Measurements from ENCODE around the gene TNFRSF25. TPM values are rescaled to one million over a fixed set of nuclear protein-coding genes. Genes with fewer than 3 reads are reported as not detected.

Gene TNFRSF25
- total RNA-seq, 5 donors from 2014 or later (not counting 1 experiment from before 2014, with no cell fraction given), result 215 to 580 (median 446) TPM

GRCh38 chr1:6418668-6419396 lies 47.1 kb downstream of the TNFRSF25 start:
- H3K27me3 ChIP-seq (replicated peaks in 1 of 2; ENCODE audit: control insufficient read depth in 2 of 2, extremely low read depth in 1 of 2, insufficient read depth in 2 of 2, low read length in 1 of 2), result peaks cover 2 to 93% of the 10 kb centered on the region in 2 experiments
- 13% methylated on average over 67 of the region's 69 CpGs for WGBS (ENCODE audit: insufficient coverage)
- no peaks in the 10 kb centered on the region for H3K9me3 Mint-ChIP-seq
- H3K27ac Mint-ChIP-seq, result no peak overlapping the region
- H3K4me3 Mint-ChIP-seq, result peak overlapping the region in 1 of 3 donors; percentile 28
- ATAC-seq (replicated peaks in 1 of 4) (no peak), DNase-seq (no peak)
- H3K4me1 Mint-ChIP-seq, result peaks cover 7 to 23% (median 12%) of the 10 kb centered on the region in 3 donors
- H3K9me3 ChIP-seq, result no peaks in the 10 kb centered on the region
- ChIA-PET CTCF (no interaction called here), POLR2A (no interaction called here)
- no peak overlapping the region for H3K4me3 ChIP-seq (ENCODE audit: control insufficient read depth in 1 of 2, extremely low read depth in 1 of 2, low read length in 1 of 2)
- H3K4me1 ChIP-seq (ENCODE audit: control insufficient read depth in 1 of 2, extremely low read depth in 1 of 2, insufficient read depth in 2 of 2, low read length in 2 of 2), result peaks cover 3 to 45% of the 10 kb centered on the region in 2 experiments
- H3K27me3 Mint-ChIP-seq, result peaks cover 47 to 75% of the 10 kb centered on the region in 2 donors
- H3K27ac ChIP-seq (ENCODE audit: low read length), result no peak overlapping the region
- H3K36me3 ChIP-seq (ENCODE audit: control insufficient read depth in 2 of 2, extremely low read depth in 1 of 2, insufficient read depth in 1 of 2, low read length in 1 of 2), result no peaks in the 10 kb centered on the region
- H3K36me3 Mint-ChIP-seq, result no peaks in the 10 kb centered on the region

DNA sequence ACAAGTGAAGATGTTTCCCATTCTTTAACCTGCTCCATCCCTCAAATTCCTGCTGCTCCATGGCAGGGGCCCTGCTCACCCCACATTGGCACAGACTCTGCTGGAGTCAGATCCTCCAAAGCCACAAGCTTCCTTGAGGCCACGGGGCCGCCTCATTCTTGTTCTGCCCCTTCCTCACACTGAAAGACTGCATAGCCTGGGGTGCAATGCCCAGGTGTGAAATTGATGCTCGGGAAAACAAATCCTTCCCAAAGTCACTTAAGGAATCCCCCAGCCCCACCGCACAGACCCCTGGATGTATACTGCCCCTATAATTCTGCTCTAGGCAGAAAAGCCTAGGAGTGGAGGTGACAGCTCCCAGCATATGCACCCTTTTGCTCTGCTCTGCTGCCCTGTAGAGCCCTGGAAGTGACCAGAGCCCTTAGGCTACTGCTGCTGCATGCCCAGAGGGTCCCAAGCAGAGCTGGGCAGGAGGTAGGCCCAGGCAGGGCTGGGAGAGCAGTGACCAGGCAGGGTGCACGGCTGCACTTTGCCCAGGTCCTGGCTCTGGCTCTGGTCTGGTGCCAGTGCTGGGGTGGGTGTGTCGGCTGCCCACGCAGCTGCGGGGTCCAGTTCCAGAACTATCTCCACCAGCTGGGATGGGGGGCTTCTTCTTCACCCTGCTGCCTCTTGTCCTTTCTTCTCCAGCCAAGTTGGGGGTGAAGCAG lies 47.9 kb downstream of the TNFRSF25 start:
- POLR2A ChIA-PET, result no interaction called here
- 68% methylated on average over 5 of the region's 8 CpGs for WGBS (ENCODE audit: insufficient coverage)
- peaks cover 7 to 18% (median 7%) of the 10 kb centered on the region in 3 donors for H3K4me1 Mint-ChIP-seq

DNA sequence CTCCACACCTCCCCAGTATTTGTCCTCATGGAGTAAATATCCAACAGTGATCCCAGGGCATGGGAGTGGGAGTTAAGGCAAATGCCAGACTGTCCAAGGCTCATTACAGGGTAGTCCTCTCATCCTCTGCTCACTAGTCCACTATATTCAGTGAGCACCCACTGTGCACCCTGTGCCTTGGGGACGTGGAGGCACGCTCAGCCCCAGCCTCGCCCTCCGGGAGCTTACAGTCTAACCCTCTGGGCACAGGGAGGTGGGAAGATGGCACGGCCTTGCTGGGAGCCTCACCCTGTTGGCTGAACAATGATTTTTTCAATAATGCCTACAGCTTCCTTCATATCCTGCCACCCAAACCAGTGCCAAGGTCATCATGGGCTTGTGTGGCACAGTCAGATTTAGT lies 49.1 kb downstream of the TNFRSF25 start:
- H3K27me3 Mint-ChIP-seq, result peaks cover 44 to 80% of the 10 kb centered on the region in 2 donors
- H3K4me3 Mint-ChIP-seq, result no peak overlapping the region
- H3K36me3 Mint-ChIP-seq, result no peaks in the 10 kb centered on the region
- ChIA-PET CTCF (no interaction called here), POLR2A (no interaction called here)
- WGBS (ENCODE audit: insufficient coverage), result 89% methylated on average over 5 of the region's 5 CpGs
- peaks cover 7 to 18% (median 7%) of the 10 kb centered on the region in 3 donors for H3K4me1 Mint-ChIP-seq
- peak overlapping the region in 1 of 2 donors; percentile 11 for H3K27ac Mint-ChIP-seq
- DNase-seq, result no peak
- Histone ChIP-seq H3K27ac (ENCODE audit: low read length) (no peak overlapping the region), H3K4me3 (ENCODE audit: control insufficient read depth in 1 of 2, extremely low read depth in 1 of 2, low read length in 1 of 2) (no peak overlapping the region), H3K4me1 (ENCODE audit: control insufficient read depth in 1 of 2, extremely low read depth in 1 of 2, insufficient read depth in 2 of 2, low read length in 2 of 2) (peaks cover 3 to 36% of the 10 kb centered on the region in 2 experiments), H3K36me3 (ENCODE audit: control insufficient read depth in 2 of 2, extremely low read depth in 1 of 2, insufficient read depth in 1 of 2, low read length in 1 of 2) (no peaks in the 10 kb centered on the region), H3K9me3 (no peaks in the 10 kb centered on the region), H3K27me3 (replicated peaks in 1 of 2; ENCODE audit: control insufficient read depth in 2 of 2, extremely low read depth in 1 of 2, insufficient read depth in 2 of 2, low read length in 1 of 2) (peaks cover 2 to 88% of the 10 kb centered on the region in 2 experiments)
- no peaks in the 10 kb centered on the region for H3K9me3 Mint-ChIP-seq
- no peak for ATAC-seq (replicated peaks in 1 of 4)

More for the DNA sequence above, 47.9 kb downstream of the TNFRSF25 start:
- Mint-ChIP-seq H3K9me3 (no peaks in the 10 kb centered on the region), H3K4me3 (no peak overlapping the region), H3K27me3 (peaks cover 46 to 79% of the 10 kb centered on the region in 2 donors), H3K36me3 (no peaks in the 10 kb centered on the region), H3K27ac (no peak overlapping the region)
- CTCF ChIA-PET, result no interaction called here
- Histone ChIP-seq H3K9me3 (no peaks in the 10 kb centered on the region), H3K27ac (ENCODE audit: low read length) (no peak overlapping the region), H3K27me3 (replicated peaks in 1 of 2; ENCODE audit: control insufficient read depth in 2 of 2, extremely low read depth in 1 of 2, insufficient read depth in 2 of 2, low read length in 1 of 2) (peaks cover 2 to 93% of the 10 kb centered on the region in 2 experiments), H3K4me1 (ENCODE audit: control insufficient read depth in 1 of 2, extremely low read depth in 1 of 2, insufficient read depth in 2 of 2, low read length in 2 of 2) (peaks cover 3 to 38% of the 10 kb centered on the region in 2 experiments), H3K36me3 (ENCODE audit: control insufficient read depth in 2 of 2, extremely low read depth in 1 of 2, insufficient read depth in 1 of 2, low read length in 1 of 2) (no peaks in the 10 kb centered on the region), H3K4me3 (ENCODE audit: control insufficient read depth in 1 of 2, extremely low read depth in 1 of 2, low read length in 1 of 2) (no peak overlapping the region)
- no peak for DNase-seq
- ATAC-seq (replicated peaks in 1 of 4), result no peak

DNA sequence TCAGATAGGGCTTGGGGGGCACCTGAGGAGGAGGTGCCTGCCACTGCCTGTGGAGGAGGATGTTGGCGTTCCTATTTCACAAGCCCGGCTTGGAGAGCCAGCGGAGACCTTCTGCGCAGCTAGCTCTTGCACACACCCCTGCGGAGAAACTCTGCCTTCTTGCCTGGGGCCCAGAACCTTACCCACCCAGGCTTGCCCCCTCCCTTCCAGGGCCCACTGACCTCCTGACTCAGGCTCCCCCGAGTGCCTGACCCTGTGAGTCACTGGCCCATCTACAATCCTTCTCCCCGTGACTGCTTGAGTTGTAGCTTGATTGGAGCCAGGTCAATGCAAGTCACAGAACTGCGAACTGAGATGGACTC lies 49.7 kb downstream of the TNFRSF25 start:
- peaks cover 3 to 36% of the 10 kb centered on the region in 2 experiments for H3K4me1 ChIP-seq (ENCODE audit: control insufficient read depth in 1 of 2, extremely low read depth in 1 of 2, insufficient read depth in 2 of 2, low read length in 2 of 2)
- DNase-seq (no peak), ATAC-seq (replicated peaks in 1 of 4) (no peak)
- POLR2A ChIA-PET, result no interaction called here
- H3K9me3 Mint-ChIP-seq, result no peaks in the 10 kb centered on the region
- H3K36me3 ChIP-seq (ENCODE audit: control insufficient read depth in 2 of 2, extremely low read depth in 1 of 2, insufficient read depth in 1 of 2, low read length in 1 of 2), result no peaks in the 10 kb centered on the region
- CTCF ChIA-PET, result no interaction called here
- H3K27me3 ChIP-seq (replicated peaks in 1 of 2; ENCODE audit: control insufficient read depth in 2 of 2, extremely low read depth in 1 of 2, insufficient read depth in 2 of 2, low read length in 1 of 2), result peaks cover 2 to 85% of the 10 kb centered on the region in 2 experiments
- no peak overlapping the region for H3K4me3 Mint-ChIP-seq
- peaks cover 7 to 18% (median 7%) of the 10 kb centered on the region in 3 donors for H3K4me1 Mint-ChIP-seq
- no peaks in the 10 kb centered on the region for H3K36me3 Mint-ChIP-seq
- H3K27me3 Mint-ChIP-seq, result peaks cover 38 to 77% of the 10 kb centered on the region in 2 donors
- no peak overlapping the region for H3K27ac Mint-ChIP-seq
- H3K4me3 ChIP-seq (ENCODE audit: control insufficient read depth in 1 of 2, extremely low read depth in 1 of 2, low read length in 1 of 2), result no peak overlapping the region
- no peak overlapping the region for H3K27ac ChIP-seq (ENCODE audit: low read length)
- WGBS (ENCODE audit: insufficient coverage), result 85% methylated on average over 7 of the region's 8 CpGs
- H3K9me3 ChIP-seq, result no peaks in the 10 kb centered on the region

- H3K27me3 ChIP-seq (replicated peaks in 1 of 2; ENCODE audit: control insufficient read depth in 2 of 2, extremely low read depth in 1 of 2, insufficient read depth in 2 of 2, low read length in 1 of 2), result peaks cover 2 to 81% of the 10 kb centered on the region in 2 experiments
These were observed 50.9 kb downstream of the TNFRSF25 start for GRCh38 chr1:6414881-6415626.

GRCh38 chr1:6414443-6414844 lies 51.5 kb downstream of the TNFRSF25 start:
- H3K27me3 ChIP-seq (replicated peaks in 1 of 2; ENCODE audit: control insufficient read depth in 2 of 2, extremely low read depth in 1 of 2, insufficient read depth in 2 of 2, low read length in 1 of 2), result peaks cover 2 to 78% of the 10 kb centered on the region in 2 experiments
- WGBS (ENCODE audit: insufficient coverage), result 1% methylated on average over 14 of the region's 15 CpGs
- H3K4me3 Mint-ChIP-seq, result peak overlapping the region in 1 of 3 donors; percentile 2
- peak in 14 of 35 experiments; percentile 16 to 60 (median 28) for DNase-seq
- ChIA-PET CTCF (interaction anchor here in 1 of 2 donors (0.6 kb wide), 2 partner anchors 8 to 438 kb away, joined by 3 to 8 read pairs; no protein-coding TSS in a partner anchor), POLR2A (interaction anchor here in 1 of 2 donors (0.6 kb wide), 1 partner anchor 21 kb away, joined by 6 read pairs; the partner anchor contains the start of gene ACOT7)
- no peaks in the 10 kb centered on the region for H3K36me3 ChIP-seq (ENCODE audit: control insufficient read depth in 2 of 2, extremely low read depth in 1 of 2, insufficient read depth in 1 of 2, low read length in 1 of 2)
- no peaks in the 10 kb centered on the region for H3K9me3 Mint-ChIP-seq
- no peak overlapping the region for H3K27ac ChIP-seq (ENCODE audit: low read length)
- peaks cover 0 to 21% of the 10 kb centered on the region in 2 experiments for H3K4me1 ChIP-seq (ENCODE audit: control insufficient read depth in 1 of 2, extremely low read depth in 1 of 2, insufficient read depth in 2 of 2, low read length in 2 of 2)
- peak; percentile 46 to 87 (median 61) for ATAC-seq (replicated peaks in 1 of 4)
- peaks cover 5 to 10% (median 7%) of the 10 kb centered on the region in 3 donors for H3K4me1 Mint-ChIP-seq
- no peaks in the 10 kb centered on the region for H3K36me3 Mint-ChIP-seq
- no peaks in the 10 kb centered on the region for H3K9me3 ChIP-seq
- peak overlapping the region in 1 of 2 donors; percentile 19 for H3K27ac Mint-ChIP-seq
- H3K4me3 ChIP-seq (ENCODE audit: control insufficient read depth in 1 of 2, extremely low read depth in 1 of 2, low read length in 1 of 2), result no peak overlapping the region
- H3K27me3 Mint-ChIP-seq, result peaks cover 36 to 70% of the 10 kb centered on the region in 2 donors

More at GRCh38 chr1:6414881-6415626, 50.9 kb downstream of the TNFRSF25 start:
- WGBS (ENCODE audit: insufficient coverage), result 68% methylated on average over 8 of the region's 17 CpGs
- H3K27ac Mint-ChIP-seq, result no peak overlapping the region
- DNase-seq (no peak), ATAC-seq (replicated peaks in 1 of 4) (no peak)
- H3K9me3 Mint-ChIP-seq, result no peaks in the 10 kb centered on the region
- peaks cover 36 to 72% of the 10 kb centered on the region in 2 donors for H3K27me3 Mint-ChIP-seq
- CTCF ChIA-PET, result interaction anchor here (0.5 to 0.6 kb wide), 2 partner anchors 7 to 305 kb away, joined by 3 to 4 read pairs; no protein-coding TSS in a partner anchor
- H3K36me3 Mint-ChIP-seq, result no peaks in the 10 kb centered on the region
- peaks cover under 1 to 26% of the 10 kb centered on the region in 2 experiments for H3K4me1 ChIP-seq (ENCODE audit: control insufficient read depth in 1 of 2, extremely low read depth in 1 of 2, insufficient read depth in 2 of 2, low read length in 2 of 2)
- H3K4me3 Mint-ChIP-seq, result no peak overlapping the region
- POLR2A ChIA-PET, result interaction anchor here in 1 of 2 donors (0.6 kb wide), 1 partner anchor 22 kb away, joined by 6 read pairs; the partner anchor contains the start of gene ACOT7
- no peaks in the 10 kb centered on the region for H3K36me3 ChIP-seq (ENCODE audit: control insufficient read depth in 2 of 2, extremely low read depth in 1 of 2, insufficient read depth in 1 of 2, low read length in 1 of 2)
- no peaks in the 10 kb centered on the region for H3K9me3 ChIP-seq
- H3K4me1 Mint-ChIP-seq, result peaks cover 5 to 11% (median 7%) of the 10 kb centered on the region in 3 donors
- H3K27ac ChIP-seq (ENCODE audit: low read length), result no peak overlapping the region
- H3K4me3 ChIP-seq (ENCODE audit: control insufficient read depth in 1 of 2, extremely low read depth in 1 of 2, low read length in 1 of 2), result no peak overlapping the region
